Liver (tissue), 9 donors: Measurements from ENCODE around the gene BORCS5. TPM values are rescaled to one million over a fixed set of nuclear protein-coding genes. Genes with fewer than 3 reads are reported as not detected.

Experiments
- DNase-seq: peaks from one replicate; pipeline ENCODE4 v3.0.0-alpha.2; 2017; ENCODE audit warnings: low spot score
- H3K27ac ChIP-seq, 2 donors: one replicate each; pipeline ENCODE4 v1.7.0; 2013; ENCODE audit warnings: inconsistent platforms in 2 of 2, low read length in 2 of 2, control low read depth in 1 of 2, low read depth in 1 of 2, mild to moderate bottlenecking in 1 of 2
- H3K27me3 ChIP-seq, 4 donors: one replicate each; pipeline versions ENCODE4 v1.6.1 to v1.7.0; 2013; ENCODE audit warnings: low read length in 3 of 4, inconsistent platforms in 1 of 4, mild to moderate bottlenecking in 1 of 4, moderate library complexity in 1 of 4; ENCODE audit not compliant: control insufficient read depth in 4 of 4, insufficient read depth in 4 of 4
- H3K36me3 ChIP-seq, 4 donors: one replicate each; pipeline versions ENCODE4 v1.6.1 to v1.7.0; 2013; ENCODE audit warnings: low read length in 3 of 4, mild to moderate bottlenecking in 3 of 4, low read depth in 1 of 4, moderate library complexity in 1 of 4; ENCODE audit not compliant: control insufficient read depth in 4 of 4, insufficient read depth in 3 of 4
- H3K4me1 ChIP-seq, 4 donors: one replicate each; pipeline versions ENCODE4 v1.6.1 to v1.7.0; 2013; ENCODE audit warnings: low read length in 3 of 4, mild to moderate bottlenecking in 3 of 4, moderate library complexity in 1 of 4; ENCODE audit not compliant: control insufficient read depth in 4 of 4, insufficient read depth in 4 of 4
- H3K4me3 ChIP-seq, 3 donors: one replicate each; pipeline versions ENCODE4 v1.6.1 to v1.7.0; 2013; ENCODE audit warnings: low read length in 3 of 3, control low read depth in 1 of 3, low read depth in 1 of 3, mild to moderate bottlenecking in 1 of 3
- H3K9ac ChIP-seq, 2 donors: one replicate each; pipeline ENCODE4 v1.7.0; 2013; ENCODE audit warnings: low read length in 2 of 2, mild to moderate bottlenecking in 2 of 2, moderate library complexity in 2 of 2, control low read depth in 1 of 2, low read depth in 1 of 2
- H3K9me3 ChIP-seq, 4 donors: one replicate each; pipeline versions ENCODE4 v1.6.1 to v1.7.0; 2013; ENCODE audit warnings: low read length in 3 of 4; ENCODE audit not compliant: control insufficient read depth in 4 of 4
- ATF3 ChIP-seq: IDR thresholded peaks from 2 replicates; pipeline ENCODE4 v1.6.1; 2016; ENCODE audit warnings: antibody characterized with exemption
- CTCF ChIP-seq: fragments of 150-350 bp; IDR thresholded peaks from 2 replicates; pipeline ENCODE4 v1.5.1; 2017; ENCODE audit warnings: improper control_type of control experiment, low read depth, low read length; ENCODE audit not compliant: missing input control
- EGR1 ChIP-seq, 2 donors: IDR thresholded peaks; 2 replicates each; pipeline ENCODE4 v1.6.1; 2016 to 2018; ENCODE audit warnings: antibody characterized with exemption in 2 of 2, low read depth in 2 of 2
- FOXA1 ChIP-seq: IDR thresholded peaks from 2 replicates; pipeline ENCODE4 v1.6.1; 2016; ENCODE audit warnings: antibody characterized with exemption
- FOXA2 ChIP-seq: IDR thresholded peaks from 2 replicates; pipeline ENCODE4 v1.6.1; 2016; ENCODE audit warnings: antibody characterized with exemption
- GABPA ChIP-seq, 2 donors: IDR thresholded peaks in 1 of 2; conservative IDR thresholded peaks in 1 of 2; 2 replicates each; pipeline ENCODE4 v1.6.1; 2016; ENCODE audit warnings: antibody characterized with exemption in 2 of 2, mild to moderate bottlenecking in 1 of 2, moderate library complexity in 1 of 2
- HNF4A ChIP-seq, 2 donors: conservative IDR thresholded peaks; 2 replicates each; pipeline ENCODE4 v1.6.1; 2016; ENCODE audit warnings: antibody characterized with exemption in 2 of 2, mild to moderate bottlenecking in 2 of 2
- HNF4G ChIP-seq: IDR thresholded peaks from 2 replicates; pipeline ENCODE4 v1.6.1; 2016; ENCODE audit warnings: antibody characterized with exemption
- JUND ChIP-seq, 2 donors: IDR thresholded peaks; 2 replicates each; pipeline ENCODE4 v1.6.1; 2016; ENCODE audit warnings: antibody characterized with exemption in 2 of 2
- NR2F2 ChIP-seq: IDR thresholded peaks from 2 replicates; pipeline ENCODE4 v1.6.1; 2016; ENCODE audit warnings: antibody characterized with exemption
- RAD21 ChIP-seq, 2 donors: IDR thresholded peaks; 2 replicates each; pipeline ENCODE4 v1.6.1; 2016; ENCODE audit warnings: antibody characterized with exemption in 2 of 2, mild to moderate bottlenecking in 2 of 2
- REST ChIP-seq: IDR thresholded peaks from 2 replicates; pipeline ENCODE4 v1.6.1; 2016; ENCODE audit warnings: antibody characterized with exemption, mild to moderate bottlenecking
- RXRA ChIP-seq, 2 donors: IDR thresholded peaks; 2 replicates each; pipeline ENCODE4 v1.6.1; 2017 to 2018; ENCODE audit warnings: antibody characterized with exemption in 2 of 2, mild to moderate bottlenecking in 1 of 2
- SP1 ChIP-seq: IDR thresholded peaks from 2 replicates; pipeline ENCODE4 v1.6.1; 2018; ENCODE audit warnings: antibody characterized with exemption, mild to moderate bottlenecking
- TAF1 ChIP-seq: conservative IDR thresholded peaks from 2 replicates; pipeline ENCODE4 v1.6.1; 2016; ENCODE audit warnings: antibody characterized with exemption, mild to moderate bottlenecking
- YY1 ChIP-seq: IDR thresholded peaks from 2 replicates; pipeline ENCODE4 v1.6.1; 2016; ENCODE audit warnings: antibody characterized with exemption, mild to moderate bottlenecking
- WGBS: extraction: QIAGEN DNeasy Blood & Tissue Kit; methylation state at CpG from one replicate; pipeline ENCODE4 v1.1.7; 2013; 5-methylcytosine and 5-hydroxymethylcytosine counted together
- polyA plus RNA-seq, 2 donors: library from polyadenylated mRNA; stranded (reverse) in 1 of 2; unstranded in 1 of 2; fragments of 200-250 nt in 1 of 2; fragments of >200 nt in 1 of 2; fragmentation: Nextera tagmentation in 1 of 2; extraction: Ambion mirVana in 1 of 2; gene quantifications; one replicate each; pipeline versions ENCODE4 v1.2.1 to v1.2.3, GENCODE V29; 2013 to 2015
- total RNA-seq, 2 donors: library from RNA; depleted of rRNA; stranded (reverse); fragments of >200 nt; gene quantifications; one replicate each; pipeline ENCODE4 v1.2.3, GENCODE V29; 2014
- TF ChIP-seq, protein P1 (sequence below): IDR thresholded peaks from 2 replicates; pipeline ENCODE4 v1.6.1; 2016; ENCODE audit warnings: antibody characterized with exemption
- TF ChIP-seq, protein P2 (sequence below): IDR thresholded peaks from 2 replicates; pipeline ENCODE4 v1.6.1; 2016; ENCODE audit warnings: antibody characterized with exemption
- donor health status: healthy.
- donor health status: healthy.
- donor health status: healthy.
- donor health status: healthy.
- donor health status: healthy.

Gene BORCS5
- total and polyA plus RNA-seq, 4 donors: 4.5 to 11.4 (median 8.1) TPM

DNA sequence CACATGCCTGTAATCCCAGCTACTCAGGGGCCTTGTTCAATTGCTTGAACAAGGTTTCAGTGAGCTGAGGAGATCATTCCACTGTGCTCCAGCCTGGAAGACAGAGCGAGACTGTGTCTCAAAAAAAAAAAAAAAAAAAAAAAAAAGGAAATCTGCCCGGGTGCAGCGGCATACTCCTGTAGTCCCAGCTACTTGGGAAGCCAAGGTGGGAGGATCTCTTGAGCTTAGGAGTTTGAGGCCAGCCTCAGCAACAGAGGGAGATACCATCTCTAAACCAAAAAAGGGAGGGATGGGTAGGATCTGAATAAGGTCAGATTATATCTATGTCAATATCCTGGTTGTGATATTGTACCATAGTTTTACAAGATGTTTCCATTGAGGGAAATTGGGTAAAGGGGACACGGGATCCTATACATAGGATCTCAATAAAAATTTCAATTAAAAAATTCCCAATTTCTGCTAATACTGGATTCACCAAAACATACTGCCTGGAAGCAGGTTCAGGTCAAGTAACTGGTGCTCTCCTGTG, 76.4 kb downstream of the BORCS5 start:
- TF ChIP-seq JUND (IDR thresholded peaks at IDR 0.05) (no peak), REST (no peak), RAD21 (IDR thresholded peaks at IDR 0.05) (no peak), ATF3 (no peak), FOXA2 (no peak), EGR1 (IDR thresholded peaks at IDR 0.05; ENCODE audit: low read depth in 2 of 2) (no peak), FOXA1 (no peak), YY1 (no peak), RXRA (IDR thresholded peaks at IDR 0.05) (no peak), SP1 (no peak), NR2F2 (no peak), CTCF (no peak), HNF4G (no peak), HNF4A (conservative IDR thresholded peaks at IDR 0.05) (no peak), TAF1 (no peak), GABPA (IDR thresholded peaks at IDR 0.05 in 1 of 2, conservative IDR thresholded peaks at IDR 0.05 in 1 of 2) (no peak)
- TF ChIP-seq, protein P1, sequence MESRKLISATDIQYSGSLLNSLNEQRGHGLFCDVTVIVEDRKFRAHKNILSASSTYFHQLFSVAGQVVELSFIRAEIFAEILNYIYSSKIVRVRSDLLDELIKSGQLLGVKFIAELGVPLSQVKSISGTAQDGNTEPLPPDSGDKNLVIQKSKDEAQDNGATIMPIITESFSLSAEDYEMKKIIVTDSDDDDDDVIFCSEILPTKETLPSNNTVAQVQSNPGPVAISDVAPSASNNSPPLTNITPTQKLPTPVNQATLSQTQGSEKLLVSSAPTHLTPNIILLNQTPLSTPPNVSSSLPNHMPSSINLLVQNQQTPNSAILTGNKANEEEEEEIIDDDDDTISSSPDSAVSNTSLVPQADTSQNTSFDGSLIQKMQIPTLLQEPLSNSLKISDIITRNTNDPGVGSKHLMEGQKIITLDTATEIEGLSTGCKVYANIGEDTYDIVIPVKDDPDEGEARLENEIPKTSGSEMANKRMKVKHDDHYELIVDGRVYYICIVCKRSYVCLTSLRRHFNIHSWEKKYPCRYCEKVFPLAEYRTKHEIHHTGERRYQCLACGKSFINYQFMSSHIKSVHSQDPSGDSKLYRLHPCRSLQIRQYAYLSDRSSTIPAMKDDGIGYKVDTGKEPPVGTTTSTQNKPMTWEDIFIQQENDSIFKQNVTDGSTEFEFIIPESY: no peak
- TF ChIP-seq, protein P2, sequence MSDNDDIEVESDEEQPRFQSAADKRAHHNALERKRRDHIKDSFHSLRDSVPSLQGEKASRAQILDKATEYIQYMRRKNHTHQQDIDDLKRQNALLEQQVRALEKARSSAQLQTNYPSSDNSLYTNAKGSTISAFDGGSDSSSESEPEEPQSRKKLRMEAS: no peak
- 90% methylated on average over 4 of the region's 4 CpGs for WGBS
- peaks cover 0 to 7% (median 0%) of the 10 kb centered on the region in 4 donors for H3K4me1 ChIP-seq
- no peak overlapping the region for H3K4me3 ChIP-seq
- H3K27ac ChIP-seq: no peak overlapping the region
- H3K27me3 ChIP-seq: no peaks in the 10 kb centered on the region
- H3K9ac ChIP-seq: no peak overlapping the region
- DNase-seq: no peak
- peaks cover 0 to 2% (median 0%) of the 10 kb centered on the region in 4 donors for H3K36me3 ChIP-seq
- H3K9me3 ChIP-seq: no peaks in the 10 kb centered on the region
